NCI-H2107 treated with DMSO at 0.1 percent for 48 hours (cell line): ENCODE measurements around the gene PNPLA1.

Experiments used
- DNase-seq: peaks from one replicate; lab custom pipeline; 2025; ENCODE audit not compliant: unreplicated experiment; lab: John Stamatoyannopoulos, UW

PNPLA1 gene

DNA sequence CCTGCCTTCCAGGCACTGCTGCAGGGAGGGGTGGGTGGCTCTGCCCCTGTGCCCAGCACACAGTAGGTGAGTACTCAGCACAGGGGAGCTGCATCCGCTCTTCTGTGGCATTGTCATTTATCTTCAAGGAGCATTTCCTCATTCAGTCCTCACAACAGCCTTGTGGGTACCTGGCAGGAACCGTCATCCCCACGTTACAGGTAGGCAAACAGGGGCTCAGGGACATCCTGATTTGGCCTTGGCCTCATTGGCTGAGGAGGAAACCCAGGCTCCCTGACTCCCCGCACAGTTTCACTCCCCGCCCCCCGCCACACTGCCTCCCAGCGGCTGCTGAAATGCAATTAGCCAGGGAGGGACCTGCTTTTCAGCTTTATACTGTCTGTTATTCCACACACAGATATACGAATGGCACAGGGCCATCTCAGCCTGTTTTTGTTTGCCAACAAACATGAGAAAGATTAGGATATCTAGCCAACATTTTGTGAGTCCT is 24.2 kb upstream of the PNPLA1 start:
- no peak for DNase-seq

GRCh38 chr6:36246506-36247268 is 23.2 kb upstream of the PNPLA1 start:
- no peak for DNase-seq

- no peak for DNase-seq
These were observed 22.2 kb upstream of the PNPLA1 start for GRCh38 chr6:36247693-36248092.

GRCh38 chr6:36248980-36249379 is 20.9 kb upstream of the PNPLA1 start:
- no peak for DNase-seq

DNA sequence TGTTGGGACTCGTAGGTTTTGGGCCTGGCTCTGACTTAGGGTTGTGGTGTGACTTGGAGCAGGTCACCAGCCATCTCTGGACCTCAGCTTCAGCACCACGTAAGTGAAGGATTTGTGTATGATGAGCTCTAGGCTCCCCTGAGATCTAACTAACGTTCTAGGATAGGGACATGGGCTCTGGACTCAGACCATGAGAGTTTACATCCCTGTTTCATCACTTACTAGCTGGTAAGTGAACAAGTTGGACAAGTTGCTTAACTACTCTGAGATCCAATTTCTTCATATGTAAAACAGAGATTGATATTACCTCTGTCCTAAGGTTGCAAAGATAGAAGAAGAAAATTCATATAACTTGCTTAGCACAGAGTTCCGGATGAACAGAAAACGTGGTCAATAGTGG is 20.3 kb upstream of the PNPLA1 start:
- DNase-seq = no peak

DNA sequence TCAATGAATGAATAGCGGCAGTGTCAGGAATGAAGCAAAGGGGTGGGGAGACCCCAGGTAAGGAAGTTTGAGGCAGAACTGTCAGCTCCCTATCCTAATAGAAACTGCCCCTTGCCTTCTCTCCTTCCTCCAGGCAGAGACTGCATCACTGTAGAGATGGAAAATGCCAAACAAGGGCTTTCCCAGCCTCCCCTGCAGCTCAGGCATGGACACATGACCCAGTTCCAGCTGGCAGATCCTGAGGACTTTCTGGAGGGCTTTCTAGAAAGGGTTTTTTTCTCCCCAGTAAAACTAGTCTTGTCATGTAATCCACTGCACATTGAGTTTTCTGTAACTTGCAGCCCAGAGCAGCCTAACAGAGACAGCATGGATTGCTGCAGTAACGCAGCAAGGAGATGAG is 17.9 kb upstream of the PNPLA1 start:
- no peak for DNase-seq

DNA sequence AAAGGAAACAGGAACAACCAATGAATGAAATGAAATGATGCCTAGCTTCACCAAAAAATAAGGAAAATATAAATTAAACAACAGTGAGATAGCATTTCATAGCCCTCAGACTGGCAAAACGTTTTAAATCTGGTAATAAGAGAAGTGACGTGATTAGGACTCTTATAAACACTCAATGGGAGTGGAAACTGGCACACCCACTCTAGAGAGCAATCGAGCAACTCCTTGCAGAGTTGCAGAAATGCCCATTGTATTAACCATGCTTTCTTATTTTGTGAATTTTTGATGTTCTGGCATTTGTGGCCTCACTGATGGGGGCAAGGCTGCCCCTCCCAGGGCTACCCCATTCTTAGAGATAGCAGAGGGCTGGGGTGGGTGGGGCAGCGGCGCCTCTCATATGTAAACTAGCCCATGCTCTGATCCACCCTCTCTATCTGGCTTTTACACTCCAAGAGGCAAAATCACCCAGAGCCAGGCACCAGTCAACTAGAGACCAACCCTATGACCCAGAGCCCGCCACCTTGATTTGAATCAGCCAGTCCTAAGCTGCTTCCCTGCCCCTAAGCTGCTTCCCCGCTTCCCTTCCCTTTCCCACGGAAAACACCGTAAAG is 6.4 kb upstream of the PNPLA1 start:
- DNase-seq = no peak

GRCh38 chr6:36265744-36266143 is 4.1 kb upstream of the PNPLA1 start:
- no peak for DNase-seq

DNA sequence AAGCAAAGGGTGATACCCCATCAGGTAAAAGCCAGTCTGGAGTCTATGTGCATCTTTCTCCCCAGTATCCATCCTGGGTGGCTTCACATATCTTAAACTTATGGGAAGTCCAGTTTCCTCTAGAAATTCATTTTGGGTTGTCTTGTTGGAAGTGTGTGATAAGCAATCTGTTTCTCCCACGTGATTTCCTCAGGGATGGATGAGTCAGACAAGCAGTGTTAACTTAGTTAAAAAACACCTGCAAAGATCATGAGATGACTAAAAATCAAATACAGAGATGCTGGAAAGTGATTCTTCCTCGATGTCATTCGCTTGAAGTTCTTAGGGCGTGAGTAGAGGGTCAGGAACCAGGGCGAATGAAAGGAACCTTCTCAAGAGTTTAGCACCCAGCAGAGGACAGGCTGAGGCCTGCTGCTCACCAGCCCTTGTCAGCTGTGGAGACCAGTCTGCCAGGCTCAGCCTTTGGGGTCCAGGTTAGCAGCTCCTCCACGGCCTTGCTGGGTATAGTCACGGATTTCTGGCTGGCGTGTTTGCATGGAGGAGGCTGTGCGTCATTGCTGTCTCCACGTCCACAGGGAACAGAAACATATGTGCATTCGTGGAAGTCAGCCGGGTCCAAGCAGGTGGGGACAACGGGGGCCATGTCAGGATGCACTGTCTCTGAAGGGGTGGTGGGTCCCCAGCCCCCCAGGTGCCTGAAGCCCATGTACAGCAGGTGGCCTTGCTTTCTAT is 2.8 kb upstream of the PNPLA1 start:
- DNase-seq = no peak

- DNase-seq = no peak
These were observed 2.0 kb upstream of the PNPLA1 start for GRCh38 chr6:36267731-36268477.

- no peak for DNase-seq
These were observed 1.2 kb upstream of the PNPLA1 start for GRCh38 chr6:36268478-36269275.

GRCh38 chr6:36272234-36272633 is 2.4 kb downstream of the PNPLA1 start:
- no peak for DNase-seq

- no peak for DNase-seq
These were observed 3.2 kb downstream of the PNPLA1 start for GRCh38 chr6:36273067-36273466.

DNA sequence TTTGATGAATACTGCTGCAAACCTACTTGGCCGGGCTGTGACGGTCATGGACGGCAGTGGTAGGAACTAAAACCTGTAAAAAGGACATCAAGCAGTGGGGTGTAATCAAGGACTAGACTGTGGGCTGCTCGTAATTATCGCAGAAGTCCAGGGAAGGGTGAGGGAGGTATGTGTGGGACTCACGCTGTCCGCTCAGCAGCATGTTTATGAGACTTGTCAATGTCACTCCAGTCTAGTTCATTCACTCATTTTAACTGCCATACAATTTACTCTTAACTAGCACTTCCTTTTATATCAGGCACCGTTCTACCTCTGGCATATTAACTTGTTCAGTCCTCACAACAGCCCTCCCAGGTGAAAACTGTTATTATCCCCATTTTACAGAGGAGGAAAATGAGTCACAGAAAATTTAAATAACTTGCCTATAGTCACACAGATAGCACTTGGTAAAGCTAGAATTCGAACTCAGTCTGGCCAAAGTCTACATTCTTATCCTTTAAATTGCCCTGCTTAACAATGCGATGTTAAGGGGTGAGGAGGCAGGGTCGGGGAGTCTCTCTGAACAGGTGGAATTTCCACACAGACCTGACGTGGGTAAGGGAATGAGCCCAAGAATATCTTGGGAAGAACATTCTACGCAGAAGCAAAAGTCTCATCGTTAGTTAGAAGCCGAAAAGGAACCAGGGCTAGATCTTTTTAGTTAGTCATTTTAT is 4.1 kb downstream of the PNPLA1 start:
- no peak for DNase-seq

DNA sequence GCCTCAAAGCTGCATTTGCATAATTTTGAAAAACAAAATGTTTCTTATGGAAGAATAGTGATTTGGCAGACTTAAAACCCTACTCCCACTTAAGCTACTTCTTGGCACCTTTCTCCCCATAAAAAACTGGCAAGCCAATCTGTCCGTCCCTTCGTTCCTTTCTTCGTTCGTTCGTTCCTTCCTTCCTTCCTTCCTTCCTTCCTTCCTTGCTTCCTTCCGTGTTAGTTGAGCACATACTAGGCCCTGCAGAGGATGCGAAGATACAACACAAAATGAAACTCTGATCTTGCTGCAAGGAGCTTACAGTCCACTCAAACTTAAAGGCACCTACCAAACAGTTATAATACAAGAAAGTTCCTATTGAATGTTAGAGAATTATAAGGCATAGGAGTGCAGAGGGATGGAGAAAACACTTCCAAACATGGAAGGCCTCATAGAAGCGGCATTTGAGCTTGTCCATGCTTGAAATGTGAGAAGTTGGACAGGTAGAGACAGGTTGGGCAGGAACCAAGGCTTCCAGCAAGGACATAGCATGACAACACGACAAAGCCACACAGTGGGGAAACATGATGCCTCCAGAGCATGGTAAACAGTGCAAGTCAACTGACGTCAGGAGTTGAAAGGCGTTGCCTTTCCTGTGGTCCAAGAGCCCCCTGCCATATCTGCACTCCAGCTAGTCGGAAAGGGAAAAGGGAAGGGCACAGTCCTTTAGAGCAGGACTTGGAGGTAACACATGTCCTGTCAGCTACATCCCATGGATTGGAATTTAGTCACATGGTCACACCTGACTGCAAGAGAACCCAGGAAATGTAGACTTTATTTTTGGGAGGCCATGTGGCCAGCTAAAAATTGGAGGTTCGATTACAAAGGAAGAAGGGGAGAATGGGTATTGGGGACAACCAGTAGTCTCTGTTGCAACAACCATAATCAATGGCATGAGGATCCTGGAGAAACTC is 7.0 kb downstream of the PNPLA1 start:
- DNase-seq = peak; percentile 18

GRCh38 chr6:36277946-36278470 is 8.1 kb downstream of the PNPLA1 start:
- DNase-seq = no peak

DNA sequence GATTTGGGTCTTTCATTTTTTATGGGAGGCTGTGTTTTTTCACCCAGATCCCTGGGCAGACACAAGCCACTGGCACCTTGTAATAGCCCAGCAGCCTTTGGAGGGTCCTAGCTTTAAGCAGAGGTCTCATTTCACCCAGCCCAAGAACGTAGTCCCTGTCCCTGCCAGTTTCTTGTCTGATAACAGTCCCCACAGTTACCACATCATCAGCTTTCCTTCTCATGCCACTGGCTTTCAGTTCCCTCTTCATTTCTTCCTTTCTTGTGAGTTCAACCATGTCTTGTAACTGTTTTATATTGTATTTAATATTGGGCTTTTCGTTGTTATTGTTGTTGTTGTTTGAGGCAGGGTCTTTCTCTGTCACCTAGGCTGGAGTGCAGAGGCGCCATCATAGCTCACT is 10.6 kb downstream of the PNPLA1 start:
- DNase-seq = no peak

- no peak for DNase-seq
These were observed 11.1 kb downstream of the PNPLA1 start for GRCh38 chr6:36280983-36281382.

GRCh38 chr6:36283608-36284007 is 13.7 kb downstream of the PNPLA1 start:
- no peak for DNase-seq
